Hippocampal formation (tissue), 2 donors: ENCODE data around the gene IRAG1.
"Not testable (repeated sequence)": the region's sequence is repeated elsewhere in the genome, so short reads cannot be mapped to it uniquely, and the experiment has no call there.

Source experiments
- DNase-seq, 2 donors: peaks; one replicate each; lab custom pipeline; 2025; lab: John Stamatoyannopoulos, UW

Gene IRAG1

DNA sequence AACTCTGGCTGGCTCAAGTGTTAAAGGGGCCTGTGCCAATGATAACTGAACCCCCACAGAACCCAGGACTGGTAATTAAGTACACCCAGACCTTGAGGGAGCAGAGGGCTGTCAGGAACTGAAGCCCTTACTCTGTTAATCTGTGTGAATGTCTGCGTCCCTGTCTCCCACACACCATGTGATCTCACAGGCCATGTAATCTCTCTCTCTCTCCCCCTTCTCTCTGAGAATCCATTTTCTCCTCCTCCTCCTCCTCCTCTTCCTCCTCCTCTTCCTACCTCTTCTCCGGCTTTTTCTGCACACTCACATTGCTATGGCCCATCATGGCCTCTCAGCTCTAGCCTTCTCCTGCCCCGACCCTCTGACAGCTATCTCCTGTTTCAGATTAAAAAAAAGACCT lies 14.6 kb upstream of the IRAG1 start:
- DNase-seq: no peak

GRCh38 chr11:10701982-10702381 lies 8.4 kb upstream of the IRAG1 start:
- no peak for DNase-seq

- DNase-seq: no peak
These were observed 5.5 kb upstream of the IRAG1 start for GRCh38 chr11:10699072-10699471.

DNA sequence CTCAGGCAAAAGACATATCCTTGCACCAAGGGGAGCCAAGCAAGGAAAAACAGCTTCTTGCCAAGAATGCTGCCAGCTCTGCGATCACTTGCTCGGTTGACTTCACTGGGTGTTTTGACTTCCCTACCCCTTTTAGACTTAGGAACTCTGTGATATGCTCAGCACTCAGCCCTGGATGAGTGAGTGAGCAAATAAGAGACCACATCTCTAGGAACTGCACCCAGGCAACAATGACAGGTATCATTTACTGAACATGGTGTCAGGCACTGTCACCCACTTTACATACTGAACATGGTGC lies 3.7 kb upstream of the IRAG1 start:
- no peak for DNase-seq

- no peak for DNase-seq
These were observed 3.1 kb upstream of the IRAG1 start for GRCh38 chr11:10696468-10697322.

GRCh38 chr11:10695833-10696232 lies 2.3 kb upstream of the IRAG1 start:
- DNase-seq: no peak

DNA sequence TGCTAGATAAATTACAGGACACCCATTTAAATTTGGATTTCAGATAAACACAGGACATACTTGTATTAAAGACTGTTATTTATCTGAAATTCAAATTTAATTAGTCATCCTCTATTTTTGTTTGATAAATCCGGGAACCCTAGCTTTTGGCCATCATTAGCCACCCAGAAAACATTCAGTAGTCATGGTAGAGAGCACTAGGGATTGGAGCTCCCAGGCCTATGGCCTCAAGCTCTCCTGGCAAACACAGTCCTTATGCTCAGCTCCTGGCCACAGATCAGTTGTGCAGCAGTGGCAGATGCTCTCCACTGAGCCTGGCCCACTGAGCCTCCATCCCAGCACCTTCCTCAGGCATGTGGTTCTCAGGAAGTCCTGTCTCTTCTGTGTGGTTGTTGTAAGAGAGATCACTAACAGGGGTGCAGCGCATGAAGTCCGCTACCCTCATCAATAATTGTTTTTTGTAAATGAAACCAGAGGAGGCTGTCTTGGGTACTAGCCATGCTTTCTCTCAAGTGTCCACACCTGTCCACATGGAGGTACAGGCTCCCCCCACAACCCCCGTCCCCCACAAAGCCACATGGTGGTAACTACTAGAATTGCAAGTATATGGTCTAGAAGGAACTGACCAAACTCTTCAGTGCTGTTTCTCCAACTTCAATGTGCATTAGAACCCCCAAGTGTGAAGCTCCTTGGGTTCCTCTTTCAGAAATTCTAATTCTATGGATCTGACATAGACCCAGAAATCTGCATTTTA lies 1.1 kb upstream of the IRAG1 start:
- no peak for DNase-seq

DNA sequence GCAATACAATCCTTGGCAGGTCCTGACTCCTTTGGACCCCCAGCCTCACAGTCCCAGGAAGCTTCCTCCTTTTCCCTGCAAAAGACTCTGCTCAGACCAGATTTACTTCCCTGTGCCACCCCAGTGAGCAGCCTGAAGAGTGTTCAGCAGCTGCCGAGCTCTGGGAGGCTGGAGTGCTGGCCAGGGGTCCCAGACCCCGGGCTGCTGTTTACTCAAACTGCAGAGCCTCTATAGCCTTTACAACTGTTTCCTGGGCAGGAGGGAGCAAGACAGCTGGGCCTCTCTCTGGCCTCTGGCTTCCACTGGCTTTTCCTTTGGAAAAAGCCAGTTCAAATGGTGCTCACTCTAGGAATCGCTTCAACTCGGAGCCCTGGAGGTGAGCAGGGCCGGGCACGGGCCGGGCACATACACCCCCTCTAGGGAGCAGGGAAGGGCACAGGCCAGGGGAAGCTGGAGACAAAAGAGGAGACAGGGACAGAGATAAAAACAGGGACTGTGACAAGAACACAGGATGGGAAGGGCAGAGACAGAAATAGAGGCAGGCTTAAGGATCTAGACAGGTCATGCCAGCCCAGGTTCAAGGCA lies 932 bp downstream of the IRAG1 start:
- no peak for DNase-seq

GRCh38 chr11:10688401-10688800 lies 5.2 kb downstream of the IRAG1 start:
- no peak for DNase-seq

- no peak for DNase-seq
These were observed 7.2 kb downstream of the IRAG1 start for GRCh38 chr11:10686311-10686710.

GRCh38 chr11:10683429-10683828 lies 10.1 kb downstream of the IRAG1 start:
- no peak for DNase-seq

GRCh38 chr11:10680956-10681487 lies 12.5 kb downstream of the IRAG1 start:
- no peak for DNase-seq

DNA sequence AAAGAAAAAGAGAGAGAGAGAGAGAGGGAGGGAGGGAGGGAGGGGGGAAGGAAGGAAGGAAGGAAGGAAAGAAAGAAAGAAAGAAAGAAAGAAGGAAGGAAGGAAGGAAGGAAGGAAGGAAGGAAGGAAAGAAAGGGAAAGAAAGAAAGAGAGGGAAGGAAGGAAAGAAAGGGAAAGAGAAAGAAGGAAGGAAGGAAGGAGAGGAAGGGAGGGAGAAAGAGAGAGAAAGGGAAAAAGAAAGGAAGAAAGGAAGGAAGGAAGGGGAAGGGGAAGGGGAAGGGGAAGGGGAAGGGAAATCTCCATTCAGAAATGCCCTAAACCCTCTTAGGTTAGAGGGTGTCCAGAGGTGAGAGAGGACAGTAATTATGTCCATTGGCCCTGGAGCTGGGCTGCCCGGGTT lies 13.3 kb downstream of the IRAG1 start:
- DNase-seq: not testable (repeated sequence)

- DNase-seq: no peak
These were observed 13.9 kb downstream of the IRAG1 start for GRCh38 chr11:10679644-10680043.

DNA sequence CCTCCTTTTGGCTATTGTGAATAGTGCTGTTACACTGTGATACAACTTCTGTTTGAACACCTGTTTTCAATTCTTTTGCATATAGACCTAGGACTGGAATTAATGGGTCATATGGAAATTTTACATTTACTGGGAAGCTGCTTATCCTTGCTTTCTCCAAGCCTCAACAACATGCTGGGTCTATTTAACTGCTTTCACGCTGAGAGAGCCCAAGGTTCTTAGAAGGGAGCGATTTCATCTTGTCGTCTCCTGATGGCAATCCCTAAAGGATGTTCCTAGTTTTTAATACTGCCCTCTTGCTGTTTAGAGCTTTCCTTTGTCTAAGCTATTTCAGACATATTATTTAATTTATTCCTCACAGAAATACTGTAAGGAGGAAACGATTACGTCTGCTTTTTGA lies 15.5 kb downstream of the IRAG1 start:
- no peak for DNase-seq

DNA sequence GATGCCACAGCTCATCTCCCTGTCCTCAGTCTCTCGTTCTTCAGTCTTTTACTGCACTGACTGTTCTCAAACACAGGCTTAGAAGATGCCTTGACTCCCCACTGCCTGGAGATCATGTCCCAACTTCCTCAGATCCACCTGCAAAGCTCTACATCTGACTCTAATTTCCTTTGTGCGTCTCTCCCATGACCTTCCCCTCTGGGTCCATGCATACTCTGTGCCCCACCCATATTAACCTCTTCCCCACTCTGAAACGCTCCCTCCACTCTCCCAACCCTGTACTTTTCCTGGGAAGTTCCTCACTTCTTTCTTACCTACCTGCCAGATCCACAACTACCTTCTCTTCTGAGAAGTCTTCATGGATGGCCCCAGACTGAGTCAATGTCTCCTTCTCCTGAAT lies 16.6 kb downstream of the IRAG1 start:
- DNase-seq: no peak

DNA sequence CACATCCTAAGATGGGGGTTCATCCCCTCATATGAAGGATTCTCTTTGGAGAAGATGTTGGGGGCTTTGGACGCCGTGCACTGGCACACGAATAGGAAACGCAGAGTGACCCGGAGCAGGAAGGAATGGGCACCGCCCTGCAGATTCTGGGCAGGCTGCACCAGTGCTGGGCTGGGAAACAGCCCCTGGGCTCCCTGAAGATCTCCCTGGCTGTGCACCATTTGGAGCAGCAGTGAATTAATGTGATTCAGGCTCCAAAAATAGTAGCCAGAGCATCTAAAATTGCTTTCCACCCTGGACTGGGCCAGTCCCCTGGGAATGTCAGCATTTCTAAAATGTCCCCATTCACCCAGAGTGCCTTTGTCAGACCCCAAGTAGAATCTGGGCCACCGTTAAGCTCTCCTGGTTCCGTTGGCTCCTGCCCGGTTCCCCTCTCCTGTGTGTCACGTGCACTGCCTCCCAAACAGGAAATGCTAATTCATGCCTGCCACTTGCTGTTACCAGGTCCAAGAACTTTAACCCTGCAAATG lies 18.6 kb downstream of the IRAG1 start:
- peak; percentile 38 to 54 for DNase-seq

- no peak for DNase-seq
These were observed 19.1 kb downstream of the IRAG1 start for GRCh38 chr11:10674440-10674855.

DNA sequence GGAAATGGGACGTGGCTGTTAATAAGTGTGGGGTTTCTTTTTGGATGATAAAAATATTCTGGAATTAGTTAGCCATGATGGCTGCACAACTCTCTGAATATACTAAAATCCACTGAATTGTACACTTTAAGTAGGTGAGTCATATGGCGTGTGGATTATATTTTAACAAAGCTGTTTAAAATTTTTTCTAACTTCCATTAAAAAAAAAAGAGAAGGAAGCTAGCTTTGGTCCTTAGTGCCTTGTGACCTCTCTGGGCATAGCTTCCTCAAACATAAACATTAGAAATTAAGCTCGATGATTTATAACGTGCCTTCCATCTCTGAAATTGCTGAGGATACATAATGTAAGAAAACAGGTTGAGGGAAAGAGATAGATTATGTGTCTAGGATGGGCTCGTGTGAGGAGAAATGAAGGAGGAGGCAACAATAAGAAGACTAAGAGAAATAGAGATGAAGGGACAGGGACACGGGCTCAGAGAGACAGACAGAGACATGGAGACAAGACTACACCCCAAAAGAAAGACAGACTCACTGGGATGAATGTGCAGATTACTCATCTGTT lies 20.0 kb downstream of the IRAG1 start:
- no peak for DNase-seq

DNA sequence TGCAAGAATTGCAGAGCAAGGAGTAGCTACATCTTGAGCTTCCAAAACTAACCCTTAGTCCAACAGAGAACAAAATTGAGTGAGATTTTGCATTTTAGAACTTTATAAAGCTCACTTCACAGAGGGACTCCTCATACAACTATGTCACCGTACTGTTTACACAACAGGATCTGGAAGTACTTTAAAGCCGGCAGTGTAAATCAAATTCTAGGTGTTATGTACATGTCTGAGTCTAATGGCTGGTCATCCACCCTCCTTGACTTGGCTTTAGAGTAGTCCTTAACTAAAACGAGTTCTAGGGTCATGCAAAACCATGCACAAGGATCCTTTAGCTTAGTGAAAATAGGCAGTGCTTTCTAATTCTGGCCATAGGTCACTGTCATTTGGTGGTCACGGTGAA lies 23.5 kb downstream of the IRAG1 start:
- no peak for DNase-seq

- no peak for DNase-seq
These were observed 24.1 kb downstream of the IRAG1 start for GRCh38 chr11:10669258-10670033.

DNA sequence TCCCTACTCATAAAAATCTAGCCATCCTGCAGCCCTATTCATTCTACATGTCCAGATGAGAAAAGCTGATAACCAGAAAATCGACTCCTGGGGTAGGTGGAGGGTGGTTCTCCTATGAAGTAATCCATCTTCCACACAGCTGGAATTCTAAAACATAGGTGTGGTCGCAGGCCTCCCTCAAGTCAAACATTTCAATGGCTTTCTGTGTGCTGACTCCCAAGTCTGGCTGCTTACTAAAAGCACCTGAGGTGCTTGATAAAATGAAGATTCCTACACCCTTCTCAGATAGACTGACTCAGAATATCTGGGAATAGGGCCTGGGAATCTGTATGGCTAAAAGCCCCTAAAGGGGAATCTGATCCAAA lies 26.1 kb downstream of the IRAG1 start:
- no peak for DNase-seq
